Ovary (tissue), 3 donors: Measurements from ENCODE around the gene STAG2.
"Not testable (repeated sequence)": the region's sequence is repeated elsewhere in the genome, so short reads cannot be mapped to it uniquely, and the experiment has no call there.

Experiments
- CTCF ChIP-seq, 3 donors: fragments of 450-650 bp in 2 of 3; fragments of 200-600 bp in 1 of 3; IDR thresholded peaks; one replicate each; pipeline versions ENCODE4 v1.5.1 to v1.8.0; 2016 to 2022; ENCODE audit warnings: antibody characterized with exemption in 3 of 3, mild to moderate bottlenecking in 1 of 3
- EP300 ChIP-seq: sonication (generic); formaldehyde crosslinking; IDR thresholded peaks from one replicate; pipeline ENCODE4 v1.6.1; 2017; ENCODE audit warnings: antibody characterized with exemption
- donor health status: DM: no; HTN: no; CAD: no.

- TF ChIP-seq CTCF (IDR thresholded peaks at IDR 0.05); EP300: not testable (repeated sequence)
Observed at GRCh38 chrX:124132437-124132836, 170.9 kb downstream of the STAG2 start.
